Activated B cell treated with CpG ODN at 0.5 μM for 24 hours (primary cell): ENCODE measurements around the gene ZNF555. TPM values are rescaled to one million over a fixed set of nuclear protein-coding genes. Genes with fewer than 3 reads are reported as not detected.

Experiments used
- ATAC-seq: fragments of 200-7000 bp; cut with Tn5 transposase; one replicate; pipeline ENCODE4 v1.10.0; 2021; ENCODE audit warnings: low read depth, mild to moderate bottlenecking, moderate library complexity
- CTCF ChIA-PET: fragments of 350-600 bp; sonication (Branson Sonifier 250); formaldehyde crosslinking; loops from one replicate; lab custom pipeline; 2021; ENCODE audit warnings: antibody characterized with exemption; lab: Charles Lee
- POLR2A ChIA-PET: fragments of 350-600 bp; sonication (Branson Sonifier 250); formaldehyde crosslinking; loops from one replicate; lab custom pipeline; 2021; ENCODE audit warnings: antibody characterized with exemption; lab: Charles Lee
- DNase-seq: peaks from one replicate; pipeline ENCODE4 v3.0.0; 2022
- H3K27ac Mint-ChIP-seq: one replicate; pipeline ENCODE4 v1.8.0; 2020; ENCODE audit warnings: mixed read lengths
- H3K27me3 Mint-ChIP-seq: one replicate; pipeline ENCODE4 v1.8.0; 2021; ENCODE audit warnings: mixed read lengths
- H3K36me3 Mint-ChIP-seq: one replicate; pipeline ENCODE4 v1.8.0; 2021; ENCODE audit warnings: low read depth, mixed read lengths
- H3K4me1 Mint-ChIP-seq: one replicate; pipeline ENCODE4 v1.8.0; 2021; ENCODE audit warnings: mixed read lengths
- H3K4me3 Mint-ChIP-seq: one replicate; pipeline ENCODE4 v1.8.0; 2020; ENCODE audit warnings: mild to moderate bottlenecking, mixed read lengths
- H3K9me3 Mint-ChIP-seq: one replicate; pipeline ENCODE4 v1.8.0; 2020; ENCODE audit warnings: mixed read lengths
- CTCF ChIP-seq: fragments of 200-600 bp; IDR thresholded peaks from one replicate; pipeline ENCODE4 v1.8.0; 2022; ENCODE audit warnings: antibody characterized with exemption, mild to moderate bottlenecking
- intact Hi-C: fragments of 100-400 bp; cut with micrococcal nuclease; formaldehyde crosslinking; loops from one replicate; pipeline ENCODE4 v1.15.1; 2024
- total RNA-seq: library from RNA; stranded (reverse); gene quantifications from 2 replicates; pipeline ENCODE4 v1.2.3, GENCODE V29; 2022

Gene ZNF555
- total RNA-seq, 1 donor from 2014 or later, result 8.4 TPM

GRCh38 chr19:2804156-2805004 is 36.9 kb upstream of the ZNF555 start:
- DNase-seq (no peak), ATAC-seq (no peak)
- ChIA-PET CTCF (no interaction called here), POLR2A (no interaction called here)
- intact Hi-C loops, result no loop called here
- H3K27ac Mint-ChIP-seq, result no peak overlapping the region
- no peaks in the 10 kb centered on the region for H3K27me3 Mint-ChIP-seq
- no peak overlapping the region for H3K4me3 Mint-ChIP-seq
- no peak for TF ChIP-seq CTCF
- peaks cover 69% of the 10 kb centered on the region for H3K36me3 Mint-ChIP-seq
- H3K9me3 Mint-ChIP-seq, result no peaks in the 10 kb centered on the region
- no peaks in the 10 kb centered on the region for H3K4me1 Mint-ChIP-seq

GRCh38 chr19:2805261-2805900 is 35.9 kb upstream of the ZNF555 start:
- H3K9me3 Mint-ChIP-seq, result no peaks in the 10 kb centered on the region
- TF ChIP-seq CTCF, result no peak
- no peaks in the 10 kb centered on the region for H3K27me3 Mint-ChIP-seq
- H3K36me3 Mint-ChIP-seq, result peaks cover 67% of the 10 kb centered on the region
- H3K27ac Mint-ChIP-seq, result no peak overlapping the region
- POLR2A ChIA-PET, result no interaction called here
- CTCF ChIA-PET, result no interaction called here
- ATAC-seq (no peak), DNase-seq (no peak)
- intact Hi-C loops, result no loop called here
- H3K4me1 Mint-ChIP-seq, result no peaks in the 10 kb centered on the region
- no peak overlapping the region for H3K4me3 Mint-ChIP-seq

- intact Hi-C loops, result no loop called here
- POLR2A ChIA-PET, result no interaction called here
Observed at GRCh38 chr19:2805991-2806649, 35.2 kb upstream of the ZNF555 start.

GRCh38 chr19:2806736-2807378 is 34.4 kb upstream of the ZNF555 start:
- intact Hi-C loops, result no loop called here
- POLR2A ChIA-PET, result no interaction called here
- ATAC-seq (no peak), DNase-seq (no peak)
- no peak for TF ChIP-seq CTCF
- Mint-ChIP-seq H3K27ac (no peak overlapping the region), H3K36me3 (peaks cover 60% of the 10 kb centered on the region), H3K9me3 (no peaks in the 10 kb centered on the region), H3K27me3 (no peaks in the 10 kb centered on the region), H3K4me3 (no peak overlapping the region), H3K4me1 (no peaks in the 10 kb centered on the region)
- CTCF ChIA-PET, result no interaction called here

More at GRCh38 chr19:2805991-2806649, 35.2 kb upstream of the ZNF555 start:
- Mint-ChIP-seq H3K9me3 (no peaks in the 10 kb centered on the region), H3K27ac (no peak overlapping the region), H3K4me1 (no peaks in the 10 kb centered on the region), H3K4me3 (no peak overlapping the region), H3K27me3 (no peaks in the 10 kb centered on the region), H3K36me3 (peaks cover 63% of the 10 kb centered on the region)
- DNase-seq, result no peak
- no peak for TF ChIP-seq CTCF
- CTCF ChIA-PET, result no interaction called here
- ATAC-seq, result no peak
